ENCODE measurements around the gene TXNDC8.
"Not testable (repeated sequence)": the region's sequence is repeated elsewhere in the genome, so short reads cannot be mapped to it uniquely, and the experiment has no call there.

TXNDC8 gene

GRCh38 chr9:110337727-110338126, at the start of gene TXNDC8:
Gene TXNDC8 (minus strand): TSS chr9:110337863.
- no peak for DNase-seq
- in situ Hi-C loops (cut with HindIII; ENCODE audit: low pct_ligation_motif_present, low pct_unique_long_range_greater_than_20kb, low sequenced_read_pairs) = no loop called here

GRCh38 chr9:110383491-110383890, 45.8 kb upstream of the TXNDC8 start:
- no peak for DNase-seq
- in situ Hi-C loops (cut with HindIII; ENCODE audit: low pct_ligation_motif_present, low pct_unique_long_range_greater_than_20kb, low sequenced_read_pairs) = no loop called here

- no peak for DNase-seq
- in situ Hi-C loops (cut with HindIII; ENCODE audit: low pct_ligation_motif_present, low pct_unique_long_range_greater_than_20kb, low sequenced_read_pairs) = no loop called here
Observed at GRCh38 chr9:110382731-110383130, 45.1 kb upstream of the TXNDC8 start.

- in situ Hi-C loops (cut with HindIII; ENCODE audit: low pct_ligation_motif_present, low pct_unique_long_range_greater_than_20kb, low sequenced_read_pairs) = no loop called here
- DNase-seq = no peak
Observed at GRCh38 chr9:110371411-110372007, 33.8 kb upstream of the TXNDC8 start.

GRCh38 chr9:110370315-110370714, 32.7 kb upstream of the TXNDC8 start:
- DNase-seq = no peak
- in situ Hi-C loops (cut with HindIII; ENCODE audit: low pct_ligation_motif_present, low pct_unique_long_range_greater_than_20kb, low sequenced_read_pairs) = no loop called here

- in situ Hi-C loops (cut with HindIII; ENCODE audit: low pct_ligation_motif_present, low pct_unique_long_range_greater_than_20kb, low sequenced_read_pairs) = no loop called here
- DNase-seq = no peak
Observed at GRCh38 chr9:110364451-110364850, 26.8 kb upstream of the TXNDC8 start.

GRCh38 chr9:110358992-110359391, 21.3 kb upstream of the TXNDC8 start:
- in situ Hi-C loops (cut with HindIII; ENCODE audit: low pct_ligation_motif_present, low pct_unique_long_range_greater_than_20kb, low sequenced_read_pairs); DNase-seq: not testable (repeated sequence)

GRCh38 chr9:110357505-110357904, 19.8 kb upstream of the TXNDC8 start:
- in situ Hi-C loops (cut with HindIII; ENCODE audit: low pct_ligation_motif_present, low pct_unique_long_range_greater_than_20kb, low sequenced_read_pairs) = no loop called here
- DNase-seq = no peak

GRCh38 chr9:110356639-110357395, 19.2 kb upstream of the TXNDC8 start:
- in situ Hi-C loops (cut with HindIII; ENCODE audit: low pct_ligation_motif_present, low pct_unique_long_range_greater_than_20kb, low sequenced_read_pairs) = no loop called here
- no peak for DNase-seq

- in situ Hi-C loops (cut with HindIII; ENCODE audit: low pct_ligation_motif_present, low pct_unique_long_range_greater_than_20kb, low sequenced_read_pairs) = no loop called here
- no peak for DNase-seq
Observed at GRCh38 chr9:110355911-110356310, 18.2 kb upstream of the TXNDC8 start.

GRCh38 chr9:110351009-110351467, 13.4 kb upstream of the TXNDC8 start:
- no peak for DNase-seq
- in situ Hi-C loops (cut with HindIII; ENCODE audit: low pct_ligation_motif_present, low pct_unique_long_range_greater_than_20kb, low sequenced_read_pairs) = no loop called here

- in situ Hi-C loops (cut with HindIII; ENCODE audit: low pct_ligation_motif_present, low pct_unique_long_range_greater_than_20kb, low sequenced_read_pairs) = no loop called here
- DNase-seq = no peak
Observed at GRCh38 chr9:110346325-110346724, 8.7 kb upstream of the TXNDC8 start.

- in situ Hi-C loops (cut with HindIII; ENCODE audit: low pct_ligation_motif_present, low pct_unique_long_range_greater_than_20kb, low sequenced_read_pairs) = no loop called here
- no peak for DNase-seq
Observed at GRCh38 chr9:110344821-110345220, 7.2 kb upstream of the TXNDC8 start.

GRCh38 chr9:110343551-110343950, 5.9 kb upstream of the TXNDC8 start:
- no peak for DNase-seq
- in situ Hi-C loops (cut with HindIII; ENCODE audit: low pct_ligation_motif_present, low pct_unique_long_range_greater_than_20kb, low sequenced_read_pairs) = no loop called here

GRCh38 chr9:110340306-110340705, 2.6 kb upstream of the TXNDC8 start:
- peak; percentile 10 for DNase-seq
- in situ Hi-C loops (cut with HindIII; ENCODE audit: low pct_ligation_motif_present, low pct_unique_long_range_greater_than_20kb, low sequenced_read_pairs) = no loop called here

- in situ Hi-C loops (cut with HindIII; ENCODE audit: low pct_ligation_motif_present, low pct_unique_long_range_greater_than_20kb, low sequenced_read_pairs) = no loop called here
- no peak for DNase-seq
Observed at GRCh38 chr9:110338143-110338542, 480 bp upstream of the TXNDC8 start.

GRCh38 chr9:110336363-110336762, 1.3 kb downstream of the TXNDC8 start:
- no peak for DNase-seq
- in situ Hi-C loops (cut with HindIII; ENCODE audit: low pct_ligation_motif_present, low pct_unique_long_range_greater_than_20kb, low sequenced_read_pairs) = no loop called here

- DNase-seq = no peak
- in situ Hi-C loops (cut with HindIII; ENCODE audit: low pct_ligation_motif_present, low pct_unique_long_range_greater_than_20kb, low sequenced_read_pairs) = no loop called here
Observed at GRCh38 chr9:110334871-110335270, 2.8 kb downstream of the TXNDC8 start.

- no peak for DNase-seq
Observed at GRCh38 chr9:110334183-110334582, 3.5 kb downstream of the TXNDC8 start.

GRCh38 chr9:110332766-110333165, 4.9 kb downstream of the TXNDC8 start:
- DNase-seq = no peak
- in situ Hi-C loops (cut with HindIII; ENCODE audit: low pct_ligation_motif_present, low pct_unique_long_range_greater_than_20kb, low sequenced_read_pairs) = no loop called here

More at GRCh38 chr9:110334183-110334582, 3.5 kb downstream of the TXNDC8 start:
- in situ Hi-C loops (cut with HindIII; ENCODE audit: low pct_ligation_motif_present, low pct_unique_long_range_greater_than_20kb, low sequenced_read_pairs) = no loop called here
